ENCODE measurements around the gene RPL36AL.

DNA sequence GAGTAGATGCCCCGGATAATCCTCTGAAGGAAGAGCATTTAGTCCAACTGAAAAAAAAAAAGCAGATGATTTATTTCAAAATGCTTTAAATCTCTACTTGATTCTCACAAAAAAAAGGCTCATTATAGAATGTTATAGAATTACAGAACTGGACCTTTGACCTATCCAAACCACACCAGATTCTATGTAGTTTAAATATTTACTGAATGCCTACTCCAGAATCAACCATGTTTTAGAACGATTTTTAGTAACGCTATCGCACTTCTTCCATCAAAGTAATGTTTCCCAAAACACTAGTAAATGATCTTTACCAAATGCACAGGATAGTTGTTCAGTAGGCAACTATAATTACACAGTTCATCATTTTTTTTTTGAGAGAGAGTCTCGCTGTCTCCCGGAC is 36.8 kb downstream of the RPL36AL start:
- TF ChIP-seq POLR2A (IDR thresholded peaks at IDR 0.05) (no peak), EP300 (IDR thresholded peaks at IDR 0.05) (no peak), POLR2AphosphoS5 (IDR thresholded peaks at IDR 0.05) (no peak)
- TF ChIP-seq, protein P1, sequence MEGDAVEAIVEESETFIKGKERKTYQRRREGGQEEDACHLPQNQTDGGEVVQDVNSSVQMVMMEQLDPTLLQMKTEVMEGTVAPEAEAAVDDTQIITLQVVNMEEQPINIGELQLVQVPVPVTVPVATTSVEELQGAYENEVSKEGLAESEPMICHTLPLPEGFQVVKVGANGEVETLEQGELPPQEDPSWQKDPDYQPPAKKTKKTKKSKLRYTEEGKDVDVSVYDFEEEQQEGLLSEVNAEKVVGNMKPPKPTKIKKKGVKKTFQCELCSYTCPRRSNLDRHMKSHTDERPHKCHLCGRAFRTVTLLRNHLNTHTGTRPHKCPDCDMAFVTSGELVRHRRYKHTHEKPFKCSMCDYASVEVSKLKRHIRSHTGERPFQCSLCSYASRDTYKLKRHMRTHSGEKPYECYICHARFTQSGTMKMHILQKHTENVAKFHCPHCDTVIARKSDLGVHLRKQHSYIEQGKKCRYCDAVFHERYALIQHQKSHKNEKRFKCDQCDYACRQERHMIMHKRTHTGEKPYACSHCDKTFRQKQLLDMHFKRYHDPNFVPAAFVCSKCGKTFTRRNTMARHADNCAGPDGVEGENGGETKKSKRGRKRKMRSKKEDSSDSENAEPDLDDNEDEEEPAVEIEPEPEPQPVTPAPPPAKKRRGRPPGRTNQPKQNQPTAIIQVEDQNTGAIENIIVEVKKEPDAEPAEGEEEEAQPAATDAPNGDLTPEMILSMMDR (IDR thresholded peaks at IDR 0.05): no peak
